Measurements from ENCODE around the gene SRP68.

The SRP68 gene

DNA sequence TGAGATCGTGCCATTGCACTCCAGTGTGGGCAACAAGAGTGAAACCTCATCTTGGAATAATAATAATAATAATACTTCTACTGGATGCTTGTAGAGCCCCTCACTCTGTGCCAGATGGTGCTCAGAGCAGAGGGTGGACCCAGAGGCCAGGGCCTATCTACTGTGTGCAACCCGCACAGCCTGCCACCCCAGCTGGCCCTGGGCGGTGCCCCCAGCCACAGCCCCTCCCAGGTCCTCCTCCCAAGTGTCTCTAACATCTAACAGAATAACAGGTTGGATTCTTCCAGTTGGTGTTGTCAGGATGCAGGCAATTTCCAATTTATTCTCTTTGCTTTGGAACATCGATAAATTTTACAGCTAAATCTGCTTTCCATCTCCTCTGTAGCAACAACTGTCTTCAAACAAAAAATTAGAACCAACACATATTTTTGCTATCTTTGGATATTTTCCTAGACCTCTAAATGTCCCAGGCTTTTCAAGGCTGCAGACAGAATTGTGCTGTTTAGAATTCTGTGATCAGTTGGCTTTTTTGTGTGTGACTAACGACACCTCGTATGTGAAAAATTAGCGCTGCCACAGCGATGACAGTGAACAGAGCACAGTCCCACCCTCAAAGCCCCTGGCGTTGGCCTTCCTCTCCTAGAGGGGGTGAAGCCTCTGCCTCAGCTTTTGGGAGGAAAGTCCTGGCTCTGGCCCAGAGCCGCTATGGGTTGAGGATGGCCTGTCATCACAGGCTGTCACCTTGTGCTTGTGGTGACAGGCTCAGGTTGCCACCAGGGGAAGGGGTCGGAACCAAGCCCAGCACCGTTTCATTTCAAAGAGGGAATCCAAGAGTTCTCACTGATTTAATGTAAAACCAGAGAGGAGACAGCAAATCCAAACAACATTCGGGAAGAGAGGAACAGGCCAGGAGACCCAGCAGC, 37.6 kb downstream of the SRP68 start:
- H3K4me3 Mint-ChIP-seq: no peak overlapping the region
- H3K27ac Mint-ChIP-seq: no peak overlapping the region
- CTCF ChIA-PET: interaction anchor here (1.6 to 3.0 kb wide), 2 partner anchors 15 to 20 kb away, joined by 6 to 7 read pairs; no protein-coding TSS in a partner anchor
- H3K27me3 Mint-ChIP-seq: peaks cover 6% of the 10 kb centered on the region
- DNase-seq: no peak
- peaks cover 24% of the 10 kb centered on the region for H3K36me3 Mint-ChIP-seq
- H3K9me3 Mint-ChIP-seq: no peaks in the 10 kb centered on the region
- H3K4me1 Mint-ChIP-seq: peaks cover 7% of the 10 kb centered on the region

GRCh38 chr17:76033139-76033538, 39.2 kb downstream of the SRP68 start:
- no peaks in the 10 kb centered on the region for H3K9me3 Mint-ChIP-seq
- CTCF ChIA-PET: interaction anchor here (0.6 to 3.0 kb wide), 6 partner anchors 13 to 246 kb away, joined by 3 to 7 read pairs (median 4); no protein-coding TSS in a partner anchor
- H3K4me3 Mint-ChIP-seq: no peak overlapping the region

GRCh38 chr17:76032780-76033108, 39.6 kb downstream of the SRP68 start:
- H3K4me1 Mint-ChIP-seq: peaks cover 15% of the 10 kb centered on the region
- no peaks in the 10 kb centered on the region for H3K9me3 Mint-ChIP-seq
- no peak for DNase-seq
- no peak overlapping the region for H3K4me3 Mint-ChIP-seq
- H3K27me3 Mint-ChIP-seq: peaks cover 6% of the 10 kb centered on the region
- no peak overlapping the region for H3K27ac Mint-ChIP-seq
- CTCF ChIA-PET: interaction anchor here (1.0 to 1.2 kb wide), 2 partner anchors 16 to 19 kb away, joined by 4 to 5 read pairs; no protein-coding TSS in a partner anchor
- peaks cover 7% of the 10 kb centered on the region for H3K36me3 Mint-ChIP-seq

More at GRCh38 chr17:76033139-76033538, 39.2 kb downstream of the SRP68 start:
- Mint-ChIP-seq H3K27ac (no peak overlapping the region), H3K4me1 (peaks cover 15% of the 10 kb centered on the region), H3K36me3 (peaks cover 10% of the 10 kb centered on the region), H3K27me3 (peaks cover 6% of the 10 kb centered on the region)
- DNase-seq: no peak

- no peak for DNase-seq
- Mint-ChIP-seq H3K27ac (no peak overlapping the region), H3K9me3 (no peaks in the 10 kb centered on the region), H3K4me1 (peaks cover 15% of the 10 kb centered on the region), H3K4me3 (no peak overlapping the region), H3K27me3 (peaks cover 6% of the 10 kb centered on the region), H3K36me3 (peaks cover 4% of the 10 kb centered on the region)
- CTCF ChIA-PET: interaction anchor here (0.7 to 1.2 kb wide), 3 partner anchors 13 to 19 kb away, joined by 3 to 5 read pairs (median 4); no protein-coding TSS in a partner anchor
Measured at GRCh38 chr17:76032073-76032779, 40.1 kb downstream of the SRP68 start.

DNA sequence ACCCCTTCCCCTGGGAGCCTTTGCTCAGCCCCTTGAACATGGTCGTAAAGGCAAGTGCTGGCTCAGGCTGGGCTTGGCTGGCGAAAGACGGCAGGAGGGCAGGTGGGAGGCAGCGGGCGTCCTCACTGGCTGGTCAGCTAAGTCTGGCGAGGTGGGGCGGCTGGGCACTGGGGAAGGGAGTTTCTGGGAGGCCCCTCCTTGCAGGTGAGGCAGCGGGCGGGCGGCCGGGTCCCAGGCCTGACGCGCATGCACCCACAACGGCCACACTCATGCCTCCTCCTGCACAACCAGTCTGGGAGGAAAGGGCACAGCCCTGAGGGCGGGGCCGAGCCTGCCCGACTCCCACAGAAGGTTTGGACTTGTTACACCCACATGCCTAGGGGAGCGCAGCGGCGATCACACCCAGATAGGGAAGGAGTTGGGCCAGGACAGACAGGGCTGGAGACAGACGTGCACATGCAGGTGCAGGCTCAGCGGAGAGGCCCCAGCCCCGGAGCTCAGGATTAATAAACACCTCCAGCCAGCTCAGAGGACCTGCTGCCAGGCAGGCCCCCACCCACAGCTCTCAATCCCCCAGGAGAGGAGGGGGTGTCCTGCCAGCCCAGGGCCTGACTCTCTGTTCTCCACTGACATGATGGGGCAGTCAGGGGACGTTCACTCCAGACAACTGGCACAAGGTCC, 45.0 kb downstream of the SRP68 start, which contains the start of gene EVPL:
Gene EVPL (minus strand): TSS at position 148 of the 681 bp plus-strand sequence. CDS start 108 bp downstream, at position 40.
- Mint-ChIP-seq H3K4me3 (no peak within 1 kb of the TSS), H3K4me1 (peaks cover 13% of the 10 kb centered on the region), H3K9me3 (no peaks in the 10 kb centered on the region), H3K27me3 (peaks cover 8% of the 10 kb centered on the region), H3K36me3 (no peaks in the 10 kb centered on the region), H3K27ac (no peak within 1 kb of the TSS)
- no peak for DNase-seq
- CTCF ChIA-PET: no interaction called here

GRCh38 chr17:76026714-76027158, 45.6 kb downstream of the SRP68 start:
- no peaks in the 10 kb centered on the region for H3K36me3 Mint-ChIP-seq
- no peak overlapping the region for H3K27ac Mint-ChIP-seq
- H3K4me1 Mint-ChIP-seq: peaks cover 13% of the 10 kb centered on the region
- DNase-seq: no peak
- CTCF ChIA-PET: no interaction called here
- H3K27me3 Mint-ChIP-seq: peaks cover 8% of the 10 kb centered on the region
- no peaks in the 10 kb centered on the region for H3K9me3 Mint-ChIP-seq
- no peak overlapping the region for H3K4me3 Mint-ChIP-seq

DNA sequence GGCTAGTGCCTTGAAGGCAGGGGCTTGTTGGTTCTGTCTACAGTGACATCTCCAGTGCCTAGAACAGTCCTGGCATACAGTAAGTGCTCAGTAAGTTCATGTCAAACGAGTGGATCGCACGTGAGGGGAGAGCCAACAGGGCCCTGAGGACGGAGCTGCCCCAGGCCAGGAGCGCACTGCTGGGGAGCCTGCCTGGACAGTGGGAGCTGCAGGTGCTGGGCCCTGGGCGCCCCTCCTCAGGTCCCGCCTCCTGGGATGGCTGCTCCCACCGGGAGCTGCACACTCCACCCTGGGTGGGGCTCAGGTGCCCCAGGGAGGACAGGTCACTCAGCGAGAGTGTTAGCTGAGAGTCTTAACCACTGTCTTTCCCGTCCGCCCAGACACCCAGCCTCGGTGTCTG, 47.0 kb downstream of the SRP68 start:
- Mint-ChIP-seq H3K27me3 (peaks cover 8% of the 10 kb centered on the region), H3K36me3 (no peaks in the 10 kb centered on the region), H3K4me1 (peaks cover 13% of the 10 kb centered on the region), H3K4me3 (no peak overlapping the region), H3K27ac (no peak overlapping the region), H3K9me3 (no peaks in the 10 kb centered on the region)
- no peak for DNase-seq
- CTCF ChIA-PET: interaction anchor here (0.8 kb wide), 1 partner anchor 13 kb away, joined by 4 read pairs; no protein-coding TSS in a partner anchor

DNA sequence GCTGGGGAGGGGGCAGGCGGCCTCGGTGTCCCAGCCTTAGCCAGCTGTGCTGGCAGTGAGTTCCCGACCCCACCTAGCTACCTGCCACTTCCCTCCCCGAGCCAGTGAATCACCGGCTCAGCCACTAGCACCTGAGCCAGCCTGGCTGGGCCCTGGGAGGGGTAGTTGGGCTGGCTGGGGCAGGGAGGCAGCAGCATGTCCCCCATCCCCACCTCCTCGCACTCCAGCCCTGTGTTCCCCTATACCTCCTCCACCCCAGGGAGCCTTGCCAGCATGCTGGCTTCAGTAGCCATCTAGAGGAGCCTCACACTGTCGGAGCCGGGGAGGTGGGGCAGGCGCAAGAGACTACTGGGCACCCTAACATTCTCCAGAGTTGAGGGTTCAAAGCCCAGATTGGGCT, 48.0 kb downstream of the SRP68 start:
- no peaks in the 10 kb centered on the region for H3K36me3 Mint-ChIP-seq
- H3K4me1 Mint-ChIP-seq: peaks cover 5% of the 10 kb centered on the region
- peaks cover 8% of the 10 kb centered on the region for H3K27me3 Mint-ChIP-seq
- no peak overlapping the region for H3K27ac Mint-ChIP-seq
- no peak for DNase-seq
- CTCF ChIA-PET: no interaction called here
- H3K4me3 Mint-ChIP-seq: no peak overlapping the region
- H3K9me3 Mint-ChIP-seq: no peaks in the 10 kb centered on the region

DNA sequence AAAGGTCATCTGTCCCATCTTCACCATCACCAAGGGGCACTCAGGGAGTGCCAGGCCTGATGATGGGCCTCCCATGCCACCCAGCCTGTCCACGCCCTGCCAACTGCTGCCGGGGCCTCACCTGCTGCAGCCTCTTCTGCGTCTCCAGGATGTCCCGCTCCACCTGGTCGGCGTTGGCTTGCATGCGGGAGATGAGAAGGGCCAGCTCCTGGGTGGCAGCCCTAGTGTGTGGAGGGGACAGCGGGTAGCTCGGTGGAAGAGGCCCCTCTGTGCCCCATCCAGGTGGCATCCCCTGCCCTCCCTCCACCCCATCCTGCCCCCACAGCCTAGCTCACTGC, 48.4 kb downstream of the SRP68 start:
- CTCF ChIA-PET: no interaction called here
- DNase-seq: no peak

GRCh38 chr17:76022973-76023899, 49.1 kb downstream of the SRP68 start:
- H3K9me3 Mint-ChIP-seq: no peaks in the 10 kb centered on the region
- H3K4me1 Mint-ChIP-seq: no peaks in the 10 kb centered on the region
- H3K36me3 Mint-ChIP-seq: no peaks in the 10 kb centered on the region
- H3K4me3 Mint-ChIP-seq: no peak overlapping the region
- no peak overlapping the region for H3K27ac Mint-ChIP-seq
- H3K27me3 Mint-ChIP-seq: peaks cover 8% of the 10 kb centered on the region
- CTCF ChIA-PET: no interaction called here
- no peak for DNase-seq

More for the DNA sequence above, 48.4 kb downstream of the SRP68 start:
- Mint-ChIP-seq H3K27ac (no peak overlapping the region), H3K4me1 (no peaks in the 10 kb centered on the region), H3K4me3 (no peak overlapping the region), H3K27me3 (peaks cover 8% of the 10 kb centered on the region), H3K9me3 (no peaks in the 10 kb centered on the region), H3K36me3 (no peaks in the 10 kb centered on the region)

DNA sequence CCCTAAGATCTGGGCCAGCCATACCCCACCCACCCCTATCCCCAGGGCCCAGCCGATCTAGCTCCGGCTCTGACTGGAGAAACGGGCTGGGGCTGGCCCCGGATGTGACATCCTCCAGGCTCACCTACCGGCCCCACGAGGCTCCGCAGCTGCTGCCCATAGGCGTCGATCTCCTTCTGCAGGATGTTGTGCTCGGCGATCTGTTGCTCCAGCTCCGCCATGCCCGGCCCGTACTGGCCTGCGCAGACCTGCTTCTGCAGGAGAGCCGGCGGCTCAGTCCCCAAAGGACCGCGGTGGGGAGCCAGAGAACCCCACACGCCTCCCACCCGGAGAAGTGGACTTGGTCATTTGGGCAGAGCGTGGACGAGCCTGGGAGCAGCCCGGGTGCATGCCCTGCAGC, 50.0 kb downstream of the SRP68 start:
- CTCF ChIA-PET: no interaction called here
- H3K4me1 Mint-ChIP-seq: no peaks in the 10 kb centered on the region
- H3K27me3 Mint-ChIP-seq: peaks cover 8% of the 10 kb centered on the region
- H3K9me3 Mint-ChIP-seq: no peaks in the 10 kb centered on the region
- no peak overlapping the region for H3K27ac Mint-ChIP-seq
- no peak for DNase-seq
- H3K4me3 Mint-ChIP-seq: no peak overlapping the region
- H3K36me3 Mint-ChIP-seq: no peaks in the 10 kb centered on the region

- Mint-ChIP-seq H3K4me3 (no peak overlapping the region), H3K36me3 (no peaks in the 10 kb centered on the region), H3K4me1 (no peaks in the 10 kb centered on the region), H3K9me3 (no peaks in the 10 kb centered on the region), H3K27ac (no peak overlapping the region), H3K27me3 (peaks cover 16% of the 10 kb centered on the region)
- CTCF ChIA-PET: interaction anchor here (0.6 to 1.7 kb wide), 8 partner anchors 12 to 279 kb away, joined by 3 to 6 read pairs (median 3); partner anchors contain the start of gene CDK3
- no peak for DNase-seq
Measured at GRCh38 chr17:76019833-76020467, 52.4 kb downstream of the SRP68 start.

GRCh38 chr17:76018801-76019200, 53.5 kb downstream of the SRP68 start:
- no peak for DNase-seq
- Mint-ChIP-seq H3K4me1 (peaks cover 5% of the 10 kb centered on the region), H3K27me3 (peaks cover 23% of the 10 kb centered on the region), H3K4me3 (no peak overlapping the region), H3K36me3 (no peaks in the 10 kb centered on the region), H3K9me3 (no peaks in the 10 kb centered on the region), H3K27ac (no peak overlapping the region)
- CTCF ChIA-PET: interaction anchor here (0.6 to 1.6 kb wide), 4 partner anchors 11 to 280 kb away, joined by 3 to 5 read pairs (median 3); no protein-coding TSS in a partner anchor
